T-cell (primary cell): ENCODE measurements around the gene PLEKHF1. TPM values are rescaled to one million over a fixed set of nuclear protein-coding genes. Genes with fewer than 3 reads are reported as not detected.
A peak's percentile ranks its signal among the peaks of the same experiment; 100 is the strongest.

Experiments used
- ATAC-seq, 4 experiments: fragments of 200-7000 bp in 3 of 4; fragments of 150-1000 bp in 1 of 4; cut with Tn5 transposase; replicated peaks in 1 of 4; 1 replicate in 3 of 4; 2 replicates in 1 of 4; pipeline ENCODE4 v1.10.0; 2021; ENCODE audit warnings: moderate library complexity in 3 of 4, mild to moderate bottlenecking in 2 of 4, moderate number of reproducible peaks in 1 of 4
- CTCF ChIA-PET, 2 donors: fragments of 300-600 bp; sonication (Branson Sonifier 250); formaldehyde crosslinking; loops; one replicate each; lab custom pipeline; 2022; ENCODE audit warnings: antibody characterized with exemption in 2 of 2; lab: Charles Lee
- POLR2A ChIA-PET, 2 donors: fragments of 300-600 bp; sonication (Branson Sonifier 250); formaldehyde crosslinking; loops; one replicate each; lab custom pipeline; 2022; ENCODE audit warnings: antibody characterized with exemption in 2 of 2; lab: Charles Lee
- DNase-seq, 35 experiments: peaks; one replicate each; pipeline versions ENCODE4 v3.0.0 to v3.0.0-alpha.2; 2013 to 2023
- H3K27ac ChIP-seq: one replicate; pipeline ENCODE4 v1.5.1; 2013; ENCODE audit warnings: low read length
- H3K27me3 ChIP-seq, 2 experiments: replicated peaks in 1 of 2; 1 replicate in 1 of 2; 2 replicates in 1 of 2; pipeline versions ENCODE4 v1.6.1 to v1.7.0; 2013; ENCODE audit warnings: low read length in 1 of 2, mixed read lengths in 1 of 2; ENCODE audit not compliant: control insufficient read depth in 2 of 2, insufficient read depth in 2 of 2; ENCODE audit errors: extremely low read depth in 1 of 2
- H3K36me3 ChIP-seq, 2 donors: 1 replicate in 1 of 2; 2 replicates in 1 of 2; pipeline versions ENCODE4 v1.6.1 to v1.7.0; 2013; ENCODE audit warnings: low read length in 1 of 2; ENCODE audit not compliant: control insufficient read depth in 2 of 2, insufficient read depth in 1 of 2; ENCODE audit errors: extremely low read depth in 1 of 2
- H3K4me1 ChIP-seq, 2 experiments: 1 replicate in 1 of 2; 2 replicates in 1 of 2; pipeline versions ENCODE4 v1.6.1 to v1.7.0; 2013; ENCODE audit warnings: low read length in 2 of 2, mixed read lengths in 1 of 2; ENCODE audit not compliant: insufficient read depth in 2 of 2, control insufficient read depth in 1 of 2; ENCODE audit errors: extremely low read depth in 1 of 2
- H3K4me3 ChIP-seq, 2 donors: 1 replicate in 1 of 2; 2 replicates in 1 of 2; pipeline versions ENCODE4 v1.5.1 to v1.7.0; 2013; ENCODE audit warnings: mild to moderate bottlenecking in 2 of 2, low read length in 1 of 2, moderate library complexity in 1 of 2; ENCODE audit not compliant: control insufficient read depth in 1 of 2; ENCODE audit errors: extremely low read depth in 1 of 2
- H3K9me3 ChIP-seq: 2 replicates; pipeline ENCODE4 v1.7.0; 2013
- H3K27ac Mint-ChIP-seq, 2 donors: one replicate each; pipeline ENCODE4 v1.8.0; 2020 to 2021; ENCODE audit warnings: mild to moderate bottlenecking in 2 of 2, mixed read lengths in 2 of 2
- H3K27me3 Mint-ChIP-seq, 2 donors: one replicate each; pipeline ENCODE4 v1.8.0; 2021 to 2022; ENCODE audit warnings: mixed read lengths in 2 of 2
- H3K36me3 Mint-ChIP-seq: one replicate; pipeline ENCODE4 v1.8.0; 2021; ENCODE audit warnings: mixed read lengths
- H3K4me1 Mint-ChIP-seq, 3 donors: one replicate each; pipeline ENCODE4 v1.8.0; 2020 to 2022; ENCODE audit warnings: mixed read lengths in 3 of 3, mild to moderate bottlenecking in 1 of 3
- H3K4me3 Mint-ChIP-seq, 3 donors: one replicate each; pipeline ENCODE4 v1.8.0; 2020 to 2022; ENCODE audit warnings: mild to moderate bottlenecking in 3 of 3, mixed read lengths in 3 of 3, moderate library complexity in 3 of 3
- H3K9me3 Mint-ChIP-seq, 3 donors: one replicate each; pipeline ENCODE4 v1.8.0; 2020 to 2022; ENCODE audit warnings: mixed read lengths in 3 of 3
- WGBS: methylation state at CpG from one replicate; pipeline ENCODE4 v1.1.5; 2013; ENCODE audit warnings: missing lambda C conversion rate; ENCODE audit not compliant: insufficient coverage; 5-methylcytosine and 5-hydroxymethylcytosine counted together
- total RNA-seq, 35 experiments: library from RNA in 6 of 35; stranded (reverse) in 6 of 35; fragments of 120-200 nt in 1 of 35; gene quantifications; one replicate each; pipeline versions ENCODE4 v1.2.1 to v1.2.4 and lab custom pipeline; 2013 to 2026

Gene PLEKHF1
- total RNA-seq, 5 donors from 2014 or later (not counting 1 experiment from before 2014, with no cell fraction given): 13.2 to 42.6 (median 34.5) TPM

GRCh38 chr19:29714953-29715700 lies 49.9 kb downstream of the PLEKHF1 start, which contains the start of gene C19orf12:
TSS of gene C19orf12 (minus strand) at chr19:29715261. CDS start at chr19:29708413, 6,848 bp downstream.
- Histone ChIP-seq H3K9me3 (no peaks in the 10 kb centered on the region), H3K4me3 (peak within 1 kb of the TSS; percentile 63 to 71), H3K36me3 (peaks cover 0 to 2% of the 10 kb centered on the region in 2 donors), H3K27ac (peak within 1 kb of the TSS; percentile 90), H3K4me1 (peaks cover 32 to 62% of the 10 kb centered on the region in 2 experiments), H3K27me3 (peaks cover 0 to 1% of the 10 kb centered on the region in 2 experiments)
- ATAC-seq (peak; percentile 61 to 68 (median 64)), DNase-seq (peak in 28 of 35 experiments; percentile 15 to 76 (median 42))
- H3K9me3 Mint-ChIP-seq: no peaks in the 10 kb centered on the region
- peak within 1 kb of the TSS; percentile 97 for H3K27ac Mint-ChIP-seq
- under 1% methylated on average over 67 of the region's 72 CpGs for WGBS
- H3K4me1 Mint-ChIP-seq: peaks cover 57 to 61% (median 58%) of the 10 kb centered on the region in 3 donors
- peak within 1 kb of the TSS; percentile 85 to 89 (median 85) for H3K4me3 Mint-ChIP-seq
- H3K36me3 Mint-ChIP-seq: no peaks in the 10 kb centered on the region
- POLR2A ChIA-PET: interaction anchor here in 1 of 2 donors (0.6 to 4.2 kb wide), 2 partner anchors 25 to 108 kb away, joined by 7 to 25 read pairs; partner anchors contain the start of gene POP4
- H3K27me3 Mint-ChIP-seq: no peaks in the 10 kb centered on the region
- CTCF ChIA-PET: interaction anchor here (0.9 to 3.9 kb wide), 15 partner anchors 15 to 226 kb away, joined by 3 to 46 read pairs (median 11); partner anchors contain the start of genes POP4 (in 1 of the 2) and URI1 (in 1 of the 2)

- Histone ChIP-seq H3K27ac (peak overlapping the region; percentile 85), H3K9me3 (no peaks in the 10 kb centered on the region), H3K36me3 (no peaks in the 10 kb centered on the region), H3K27me3 (peaks cover 0 to 3% of the 10 kb centered on the region in 2 experiments), H3K4me1 (peaks cover 25 to 53% of the 10 kb centered on the region in 2 experiments), H3K4me3 (peak overlapping the region; percentile 52 to 63)
- Mint-ChIP-seq H3K27ac (peak overlapping the region; percentile 97), H3K4me1 (peaks cover 49 to 53% (median 50%) of the 10 kb centered on the region in 3 donors), H3K36me3 (no peaks in the 10 kb centered on the region), H3K9me3 (no peaks in the 10 kb centered on the region), H3K4me3 (peak overlapping the region; percentile 84 to 87 (median 85)), H3K27me3 (no peaks in the 10 kb centered on the region)
- ChIA-PET CTCF (interaction anchor here (0.6 to 3.9 kb wide), 42 partner anchors 10 to 230 kb away, joined by 3 to 46 read pairs (median 5); partner anchors contain the start of genes POP4 (in 2 of the 2), PLEKHF1 (in 1 of the 2) and URI1 (in 1 of the 2)), POLR2A (interaction anchor here in 1 of 2 donors (0.5 to 4.2 kb wide), 4 partner anchors 21 to 109 kb away, joined by 3 to 25 read pairs (median 5); partner anchors contain the start of gene POP4)
- peak in 2 of 4 experiments; percentile 0 to 17 for ATAC-seq
- WGBS: 29% methylated on average over 5 of the region's 13 CpGs
- peak in 2 of 35 experiments; percentile 23 to 34 for DNase-seq
Measured at GRCh38 chr19:29715701-29716581, 50.7 kb downstream of the PLEKHF1 start.

GRCh38 chr19:29717051-29717450 lies 51.8 kb downstream of the PLEKHF1 start:
- Histone ChIP-seq H3K4me1 (peaks cover 25 to 42% of the 10 kb centered on the region in 2 experiments), H3K9me3 (no peaks in the 10 kb centered on the region), H3K27ac (no peak overlapping the region), H3K27me3 (peaks cover 0 to 3% of the 10 kb centered on the region in 2 experiments), H3K36me3 (no peaks in the 10 kb centered on the region), H3K4me3 (no peak overlapping the region)
- 88% methylated on average over 14 of the region's 16 CpGs for WGBS
- H3K4me1 Mint-ChIP-seq: peaks cover 38 to 43% (median 39%) of the 10 kb centered on the region in 3 donors
- POLR2A ChIA-PET: interaction anchor here in 1 of 2 donors (1.0 to 4.2 kb wide), 2 partner anchors 22 to 110 kb away, joined by 3 to 25 read pairs; partner anchors contain the start of gene POP4
- ATAC-seq: no peak
- CTCF ChIA-PET: interaction anchor here (0.6 to 3.9 kb wide), 35 partner anchors 9 to 345 kb away, joined by 3 to 46 read pairs (median 5); partner anchors contain the start of genes POP4 (in 2 of the 2), PLEKHF1 (in 1 of the 2) and URI1 (in 1 of the 2)
- no peak overlapping the region for H3K4me3 Mint-ChIP-seq
- H3K9me3 Mint-ChIP-seq: no peaks in the 10 kb centered on the region
- no peaks in the 10 kb centered on the region for H3K27me3 Mint-ChIP-seq
- no peaks in the 10 kb centered on the region for H3K36me3 Mint-ChIP-seq
- H3K27ac Mint-ChIP-seq: peak overlapping the region in 1 of 2 donors; percentile 97
- no peak for DNase-seq

GRCh38 chr19:29724102-29724641 lies 58.9 kb downstream of the PLEKHF1 start:
- CTCF ChIA-PET: interaction anchor here (0.6 kb wide), 2 partner anchors 21 to 78 kb away, joined by 3 to 6 read pairs; no protein-coding TSS in a partner anchor
- Mint-ChIP-seq H3K27ac (peak overlapping the region; percentile 8 to 72), H3K27me3 (peaks cover 6 to 27% of the 10 kb centered on the region in 2 donors), H3K4me3 (peak overlapping the region; percentile 68 to 76 (median 70)), H3K4me1 (peaks cover 7 to 11% (median 10%) of the 10 kb centered on the region in 3 donors), H3K36me3 (no peaks in the 10 kb centered on the region), H3K9me3 (no peaks in the 10 kb centered on the region)
- ATAC-seq (peak; percentile 75 to 86 (median 82)), DNase-seq (peak in 18 of 35 experiments; percentile 9 to 56 (median 26))
- POLR2A ChIA-PET: no interaction called here
- Histone ChIP-seq H3K4me3 (peak overlapping the region; percentile 34 to 46), H3K4me1 (peaks cover 11 to 15% of the 10 kb centered on the region in 2 experiments), H3K27me3 (peaks cover 0 to 43% of the 10 kb centered on the region in 2 experiments), H3K36me3 (no peaks in the 10 kb centered on the region), H3K9me3 (no peaks in the 10 kb centered on the region), H3K27ac (no peak overlapping the region)
- 1% methylated on average over 29 of the region's 39 CpGs for WGBS

- Histone ChIP-seq H3K9me3 (no peaks in the 10 kb centered on the region), H3K4me1 (peaks cover 11 to 15% of the 10 kb centered on the region in 2 experiments), H3K36me3 (no peaks in the 10 kb centered on the region), H3K27ac (no peak overlapping the region), H3K27me3 (peaks cover 0 to 43% of the 10 kb centered on the region in 2 experiments), H3K4me3 (peak overlapping the region in 1 of 2 donors; percentile 46)
- DNase-seq: no peak
- no peak overlapping the region for H3K27ac Mint-ChIP-seq
- peak overlapping the region in 1 of 3 donors; percentile 76 for H3K4me3 Mint-ChIP-seq
- ATAC-seq: no peak
- ChIA-PET CTCF (interaction anchor here (0.6 to 0.7 kb wide), 3 partner anchors 78 to 257 kb away, joined by 3 to 4 read pairs (median 3); no protein-coding TSS in a partner anchor), POLR2A (interaction anchor here in 1 of 2 donors (0.6 kb wide), 1 partner anchor 178 kb away, joined by 4 read pairs; no protein-coding TSS in a partner anchor)
- no peaks in the 10 kb centered on the region for H3K36me3 Mint-ChIP-seq
- H3K9me3 Mint-ChIP-seq: no peaks in the 10 kb centered on the region
- H3K27me3 Mint-ChIP-seq: peaks cover 6 to 27% of the 10 kb centered on the region in 2 donors
- H3K4me1 Mint-ChIP-seq: peaks cover 7 to 11% (median 10%) of the 10 kb centered on the region in 3 donors
- 68% methylated on average over 11 of the region's 14 CpGs for WGBS
Measured at GRCh38 chr19:29724746-29725145, 59.5 kb downstream of the PLEKHF1 start.
